Activated T-helper 17 cell treated with anti-CD3 and anti-CD28 coated beads, Interleukin-2, amount 50 U/mL, for 72 hours (primary cell): ENCODE results near the gene MBP. TPM values are rescaled to one million over a fixed set of nuclear protein-coding genes. Genes with fewer than 3 reads are reported as not detected.
"Not testable (repeated sequence)": the region's sequence is repeated elsewhere in the genome, so short reads cannot be mapped to it uniquely, and the experiment has no call there.

Experiments
- ATAC-seq: fragments of 150-1000 bp; cut with Tn5 transposase; replicated peaks from 2 replicates; pipeline ENCODE4 v1.10.0; 2021; ENCODE audit warnings: mild to moderate bottlenecking, moderate library complexity
- H3K27ac Mint-ChIP-seq: one replicate; pipeline ENCODE4 v1.8.0; 2022; ENCODE audit warnings: mixed read lengths
- H3K27me3 Mint-ChIP-seq: one replicate; pipeline ENCODE4 v1.8.0; 2022; ENCODE audit warnings: mixed read lengths
- H3K36me3 Mint-ChIP-seq: one replicate; pipeline ENCODE4 v1.8.0; 2022; ENCODE audit warnings: low read depth, mild to moderate bottlenecking, mixed read lengths
- H3K4me1 Mint-ChIP-seq: one replicate; pipeline ENCODE4 v1.8.0; 2022; ENCODE audit warnings: mixed read lengths
- H3K4me3 Mint-ChIP-seq: one replicate; pipeline ENCODE4 v1.8.0; 2022; ENCODE audit warnings: mild to moderate bottlenecking, mixed read lengths
- H3K9me3 Mint-ChIP-seq: one replicate; pipeline ENCODE4 v1.8.0; 2022; ENCODE audit warnings: mixed read lengths
- total RNA-seq, 2 donors: library from RNA; stranded (reverse); gene quantifications; one replicate each; pipeline ENCODE4 v1.2.3, GENCODE V29; 2022

Gene MBP
- total RNA-seq, 2 donors from 2014 or later = 55.7 to 66.5 TPM

DNA sequence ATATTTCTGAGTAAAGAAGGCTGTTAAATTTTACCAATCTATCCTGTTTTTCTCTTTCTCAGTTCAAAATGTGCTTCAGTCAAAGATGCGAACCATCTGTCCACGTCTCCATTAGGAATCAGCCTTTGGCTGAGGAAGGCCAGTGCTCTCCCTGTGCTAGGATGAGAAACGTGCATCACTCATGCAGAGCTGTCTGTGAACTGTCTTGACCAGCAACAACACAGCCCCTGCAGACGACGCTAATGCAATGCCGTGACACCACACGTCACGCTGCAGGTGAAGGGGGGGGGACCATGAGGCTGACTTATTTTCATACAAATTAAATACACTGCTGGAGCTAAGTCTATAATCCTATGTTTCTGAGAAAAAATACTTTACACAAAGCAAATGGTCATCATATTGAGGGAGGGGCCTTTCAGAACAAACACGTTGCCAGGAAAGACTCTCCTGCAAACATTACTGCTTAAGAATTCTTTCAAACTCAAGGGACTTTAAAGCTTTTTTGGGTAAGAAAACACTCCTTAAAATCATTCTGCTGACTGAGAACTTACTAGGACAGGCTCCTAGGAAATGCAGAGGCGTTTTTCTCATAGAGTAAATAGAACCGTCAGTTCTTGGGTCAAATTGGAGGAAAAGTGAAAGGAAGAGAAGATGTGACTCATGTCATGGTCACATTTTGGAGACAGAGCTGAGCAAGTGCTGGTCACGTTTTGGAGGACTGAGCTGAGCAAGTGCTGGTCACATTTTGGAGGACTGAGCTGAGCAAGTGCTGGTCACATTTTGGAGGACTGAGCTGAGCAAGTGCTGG, 97.0 kb downstream of the MBP start:
- ATAC-seq = peak; percentile 66
- Mint-ChIP-seq H3K4me1 (peaks cover 34% of the 10 kb centered on the region), H3K4me3 (peak overlapping the region; percentile 15), H3K27me3 (no peaks in the 10 kb centered on the region), H3K27ac (peak overlapping the region; percentile 42), H3K36me3 (peaks cover 40% of the 10 kb centered on the region), H3K9me3 (no peaks in the 10 kb centered on the region)

DNA sequence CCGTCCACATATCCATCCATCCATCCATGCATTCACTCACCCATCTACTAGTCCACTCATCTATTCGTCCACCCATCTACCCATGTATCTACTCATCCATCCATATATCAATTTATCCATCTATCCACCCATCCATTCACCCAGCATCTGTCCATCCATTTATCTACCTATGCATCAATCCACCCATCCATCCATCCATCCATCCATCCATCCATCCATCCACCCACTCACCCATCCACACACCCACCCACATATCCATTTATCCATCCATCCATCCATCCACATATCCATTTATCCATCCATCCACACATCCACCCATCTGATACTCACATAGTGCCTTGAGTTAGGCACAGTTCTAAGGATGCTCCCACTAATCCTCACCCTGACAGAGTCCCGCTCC, 99.0 kb downstream of the MBP start:
- no peak for ATAC-seq
- Mint-ChIP-seq H3K27ac (no peak overlapping the region), H3K4me1 (peaks cover 27% of the 10 kb centered on the region), H3K27me3 (no peaks in the 10 kb centered on the region), H3K4me3 (no peak overlapping the region), H3K9me3 (no peaks in the 10 kb centered on the region), H3K36me3 (peaks cover 42% of the 10 kb centered on the region)

DNA sequence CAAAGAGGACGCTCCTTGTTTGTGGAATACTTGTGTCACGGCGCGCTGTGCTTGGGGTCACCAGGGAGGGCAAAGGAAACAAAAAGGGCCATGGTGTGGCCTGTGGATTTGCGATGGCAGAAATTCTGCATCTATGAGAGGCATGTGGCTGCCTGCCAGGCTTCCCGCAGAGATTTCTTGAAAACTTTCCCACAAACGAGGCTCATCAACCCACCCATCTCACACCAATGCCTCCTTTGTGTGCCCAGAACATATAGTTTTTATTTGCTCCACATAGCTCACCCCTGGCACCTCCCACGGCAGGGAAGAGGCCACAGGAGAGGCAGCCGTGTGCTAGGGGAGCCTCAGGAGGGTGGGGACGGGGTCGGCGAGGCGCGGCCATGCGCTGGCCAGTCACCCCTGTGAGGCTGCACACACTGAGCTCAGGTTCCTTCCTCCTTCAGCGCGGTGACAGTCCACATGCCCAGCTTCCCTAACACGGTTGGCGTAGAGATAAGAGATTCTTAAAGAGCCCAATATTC, 100.3 kb downstream of the MBP start:
- H3K27ac Mint-ChIP-seq = no peak overlapping the region
- H3K27me3 Mint-ChIP-seq = no peaks in the 10 kb centered on the region
- ATAC-seq = no peak
- H3K36me3 Mint-ChIP-seq = peaks cover 34% of the 10 kb centered on the region
- H3K4me3 Mint-ChIP-seq = no peak overlapping the region
- no peaks in the 10 kb centered on the region for H3K9me3 Mint-ChIP-seq
- peaks cover 27% of the 10 kb centered on the region for H3K4me1 Mint-ChIP-seq

DNA sequence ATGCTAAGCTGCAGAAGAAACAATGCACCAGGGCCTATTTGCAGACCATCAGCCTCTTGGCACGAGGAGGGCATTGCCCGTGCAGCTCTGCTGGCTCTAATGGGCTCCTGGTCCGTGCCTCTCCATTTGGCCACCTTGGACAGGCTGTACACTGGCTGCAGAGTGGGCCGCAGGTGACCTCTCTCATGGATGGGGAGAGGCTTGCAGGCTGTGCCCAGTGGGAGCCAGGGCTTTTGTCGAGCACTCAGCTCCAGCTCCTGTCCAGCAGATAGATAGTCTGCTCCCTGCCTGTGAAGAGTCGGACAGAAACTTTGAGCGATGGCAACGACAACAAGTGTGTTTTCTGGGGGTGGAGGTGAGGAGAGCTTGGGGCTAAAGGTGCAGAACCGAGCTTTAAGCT, 100.9 kb downstream of the MBP start:
- Mint-ChIP-seq H3K4me1 (peaks cover 27% of the 10 kb centered on the region), H3K36me3 (peaks cover 31% of the 10 kb centered on the region), H3K4me3 (no peak overlapping the region), H3K27me3 (no peaks in the 10 kb centered on the region), H3K9me3 (no peaks in the 10 kb centered on the region), H3K27ac (peak overlapping the region; percentile 6)
- ATAC-seq = no peak

DNA sequence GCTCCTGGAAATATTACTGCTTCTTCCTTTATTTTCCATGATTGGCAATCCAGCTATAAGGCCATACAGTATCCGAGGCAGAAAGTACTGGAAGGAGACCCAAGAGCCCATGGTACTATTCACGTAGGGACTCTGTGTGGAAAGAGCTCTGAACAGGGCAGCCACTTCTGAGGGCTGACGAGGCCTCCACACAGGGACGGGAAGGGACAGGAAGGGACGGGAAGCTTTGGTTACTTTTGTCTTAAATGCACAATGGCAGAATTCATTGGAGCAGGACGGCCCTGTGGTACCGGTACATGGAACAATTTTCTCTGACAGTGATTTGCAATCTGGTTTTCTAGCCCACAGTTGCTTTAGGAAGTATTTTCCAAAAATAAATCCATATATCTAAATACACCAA, 102.4 kb downstream of the MBP start:
- Mint-ChIP-seq H3K27ac (peak overlapping the region; percentile 46), H3K9me3 (no peaks in the 10 kb centered on the region), H3K4me1 (peaks cover 20% of the 10 kb centered on the region), H3K27me3 (no peaks in the 10 kb centered on the region), H3K4me3 (no peak overlapping the region), H3K36me3 (peaks cover 35% of the 10 kb centered on the region)
- no peak for ATAC-seq

DNA sequence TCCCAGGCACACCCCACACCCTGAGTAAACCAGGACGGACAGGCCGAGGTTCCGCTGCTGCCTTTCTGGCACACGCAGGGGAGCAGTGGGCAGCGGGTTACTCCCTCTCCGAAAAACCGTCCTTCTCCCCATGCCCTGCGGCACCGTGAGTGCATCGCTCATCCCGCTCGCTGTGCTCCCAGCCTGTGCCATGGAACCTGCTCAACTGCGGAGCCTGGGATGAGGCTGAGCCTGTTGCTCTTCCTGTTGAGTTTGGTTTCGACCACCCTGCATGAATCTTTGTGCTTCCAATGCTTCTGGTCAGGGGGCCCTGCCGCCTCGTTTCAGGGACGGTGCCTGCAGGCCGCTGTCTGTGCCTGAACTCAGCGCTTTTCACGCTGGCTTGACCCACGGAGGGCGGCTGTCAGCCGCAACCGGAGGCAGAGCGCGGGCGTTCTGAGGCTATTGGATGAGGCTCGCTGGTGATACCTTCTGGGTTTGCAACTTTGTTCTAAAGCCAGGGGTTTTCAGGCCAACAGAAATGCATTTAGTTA, 106.7 kb downstream of the MBP start:
- Mint-ChIP-seq H3K4me3 (no peak overlapping the region), H3K9me3 (no peaks in the 10 kb centered on the region), H3K27ac (no peak overlapping the region), H3K36me3 (peaks cover 59% of the 10 kb centered on the region), H3K4me1 (peaks cover 16% of the 10 kb centered on the region), H3K27me3 (no peaks in the 10 kb centered on the region)
- ATAC-seq = no peak

DNA sequence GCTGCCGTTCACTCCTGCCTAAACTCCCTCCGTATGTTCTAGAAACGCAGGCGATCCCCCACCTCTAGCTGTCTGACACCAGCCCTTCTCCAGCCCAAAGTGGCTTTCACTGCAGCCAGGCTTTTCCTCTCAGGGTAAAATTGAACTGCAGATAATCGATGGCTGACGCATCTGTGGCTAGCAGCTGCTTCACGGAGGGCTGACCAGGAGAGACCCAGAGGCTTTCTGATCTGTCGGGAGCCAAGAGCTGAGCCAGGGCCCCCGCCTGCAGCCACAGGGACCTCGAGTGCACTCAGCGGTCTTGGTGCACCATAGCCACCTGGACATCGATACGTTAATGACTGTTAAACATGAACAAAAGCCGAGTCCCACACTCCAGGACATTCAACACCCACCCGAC, 107.5 kb downstream of the MBP start:
- H3K4me1 Mint-ChIP-seq = peaks cover 15% of the 10 kb centered on the region
- H3K27ac Mint-ChIP-seq = no peak overlapping the region
- ATAC-seq = no peak
- H3K27me3 Mint-ChIP-seq = no peaks in the 10 kb centered on the region
- no peak overlapping the region for H3K4me3 Mint-ChIP-seq
- H3K36me3 Mint-ChIP-seq = peaks cover 55% of the 10 kb centered on the region
- no peaks in the 10 kb centered on the region for H3K9me3 Mint-ChIP-seq

DNA sequence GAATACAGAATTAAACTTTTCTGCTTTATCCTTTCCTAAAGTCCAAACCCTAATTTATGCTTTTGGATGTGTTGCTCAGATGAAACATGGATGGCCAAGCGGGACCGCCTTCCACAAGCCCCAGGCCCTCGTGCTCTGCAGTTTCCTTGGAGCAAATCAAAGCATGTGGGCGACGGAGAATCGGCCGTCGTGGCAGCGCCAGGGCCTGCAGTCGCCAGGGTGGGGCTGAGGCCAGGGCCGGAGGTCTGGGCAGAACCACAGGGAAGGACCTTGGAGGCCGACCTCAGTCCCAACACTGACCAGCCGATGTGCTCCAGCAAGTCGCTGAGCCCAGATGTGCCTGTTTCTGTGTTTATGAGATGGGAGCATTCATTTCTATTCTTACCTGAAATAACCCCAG, 108.1 kb downstream of the MBP start:
- Mint-ChIP-seq H3K9me3 (no peaks in the 10 kb centered on the region), H3K36me3 (peaks cover 53% of the 10 kb centered on the region), H3K4me3 (no peak overlapping the region), H3K27ac (no peak overlapping the region), H3K27me3 (no peaks in the 10 kb centered on the region), H3K4me1 (peaks cover 12% of the 10 kb centered on the region)
- no peak for ATAC-seq

DNA sequence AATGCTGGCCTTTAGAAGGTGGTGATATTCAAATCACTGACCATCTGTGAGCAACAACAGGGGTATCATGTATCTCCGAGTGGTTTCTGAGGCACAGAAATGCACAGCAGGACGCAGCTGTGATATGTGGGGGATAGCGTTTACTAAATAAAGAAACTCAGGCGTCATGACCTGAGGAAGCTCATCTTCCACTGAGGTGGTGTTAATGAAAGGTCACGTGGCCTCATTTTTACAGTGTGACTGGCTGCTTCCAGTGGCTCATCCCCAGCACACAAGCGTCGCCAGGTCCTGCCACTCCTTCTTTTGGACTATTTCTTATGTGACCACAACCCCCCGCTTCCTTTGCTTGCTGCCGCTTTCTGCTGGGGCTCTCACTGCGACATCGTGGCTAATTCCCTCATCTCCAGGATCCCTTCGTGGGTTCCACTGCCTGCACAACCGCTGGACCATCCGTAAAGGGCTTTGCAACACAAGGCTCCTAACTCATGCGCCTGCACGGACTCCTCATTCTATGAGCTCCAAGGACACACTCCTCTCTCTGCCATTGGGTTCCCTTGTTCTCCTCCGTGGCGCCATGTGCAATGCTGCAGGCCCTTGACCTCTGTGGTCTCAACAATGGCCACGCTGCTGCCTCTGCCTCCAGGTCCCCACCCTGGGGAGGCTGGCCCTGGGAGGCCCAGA, 109.3 kb downstream of the MBP start:
- no peak overlapping the region for H3K4me3 Mint-ChIP-seq
- ATAC-seq = no peak
- H3K36me3 Mint-ChIP-seq = peaks cover 65% of the 10 kb centered on the region
- H3K27ac Mint-ChIP-seq = peak overlapping the region; percentile 59
- no peaks in the 10 kb centered on the region for H3K27me3 Mint-ChIP-seq
- H3K9me3 Mint-ChIP-seq = no peaks in the 10 kb centered on the region
- peaks cover 25% of the 10 kb centered on the region for H3K4me1 Mint-ChIP-seq

DNA sequence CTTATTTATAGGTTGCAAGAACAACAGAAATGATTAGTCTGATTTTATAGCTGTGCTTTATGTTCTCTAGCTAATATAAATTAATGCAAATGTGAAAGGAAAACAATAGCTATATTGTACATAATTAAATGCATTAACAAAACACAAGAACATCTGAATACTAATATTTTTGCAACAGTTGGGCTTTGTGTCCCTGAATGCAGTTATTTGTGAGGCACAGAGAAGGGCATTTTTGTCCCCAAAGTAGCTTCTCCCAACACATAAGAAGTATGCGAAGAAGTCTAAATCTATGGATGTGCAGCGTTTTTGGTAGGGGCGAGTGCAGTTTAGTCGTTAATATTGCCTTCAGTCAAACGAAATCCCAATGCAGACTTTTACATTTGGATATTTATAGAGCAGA, 110.0 kb downstream of the MBP start:
- Mint-ChIP-seq H3K27me3 (no peaks in the 10 kb centered on the region), H3K4me3 (no peak overlapping the region), H3K36me3 (peaks cover 72% of the 10 kb centered on the region), H3K27ac (no peak overlapping the region), H3K9me3 (no peaks in the 10 kb centered on the region), H3K4me1 (peaks cover 30% of the 10 kb centered on the region)
- ATAC-seq = no peak

DNA sequence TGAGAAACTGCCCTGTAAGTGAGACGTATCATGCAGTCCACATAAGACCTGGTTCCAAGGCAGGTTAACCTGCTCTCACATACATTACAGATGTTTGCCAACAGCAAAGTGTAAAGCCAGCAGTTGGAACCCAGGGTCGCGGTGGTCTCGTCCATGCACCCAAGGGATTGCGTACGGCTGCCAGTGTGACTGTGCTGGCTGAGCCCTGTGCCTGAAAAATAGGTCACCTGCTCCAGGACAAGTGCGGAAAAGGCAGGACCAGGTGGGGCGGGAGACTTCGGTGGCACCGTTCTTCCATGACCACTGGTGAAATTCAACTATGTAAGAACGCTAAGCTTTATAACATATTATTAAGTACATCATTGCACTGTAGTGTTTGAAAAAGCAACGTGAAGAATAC, 110.5 kb downstream of the MBP start:
- Mint-ChIP-seq H3K4me1 (peaks cover 30% of the 10 kb centered on the region), H3K9me3 (no peaks in the 10 kb centered on the region), H3K27ac (no peak overlapping the region), H3K36me3 (peaks cover 76% of the 10 kb centered on the region), H3K4me3 (no peak overlapping the region), H3K27me3 (no peaks in the 10 kb centered on the region)
- no peak for ATAC-seq

DNA sequence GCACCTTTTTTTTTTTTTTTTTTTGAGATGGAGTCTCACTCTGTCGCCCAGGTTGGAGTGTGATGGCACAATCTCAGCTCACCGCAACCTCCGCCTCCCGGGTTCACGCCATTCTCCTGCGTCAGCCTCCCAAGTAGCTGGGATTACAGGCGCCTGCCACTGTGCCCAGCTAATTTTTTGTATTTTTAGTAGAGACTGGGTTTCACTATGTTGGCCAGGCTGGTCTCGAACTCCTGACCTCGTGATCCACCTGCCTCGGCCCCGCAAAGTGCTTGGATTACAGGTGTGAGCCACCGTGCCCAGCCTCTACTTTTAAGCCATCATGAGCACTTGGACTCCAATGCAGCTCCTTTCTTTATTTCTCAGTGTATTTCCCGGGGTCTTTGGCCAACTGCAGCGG, 111.1 kb downstream of the MBP start:
- not testable (repeated sequence) for ATAC-seq, H3K9me3 Mint-ChIP-seq, H3K27me3 Mint-ChIP-seq, H3K4me3 Mint-ChIP-seq, H3K27ac Mint-ChIP-seq
- Mint-ChIP-seq H3K36me3 (peaks cover 83% of the 10 kb centered on the region), H3K4me1 (peaks cover 30% of the 10 kb centered on the region)

DNA sequence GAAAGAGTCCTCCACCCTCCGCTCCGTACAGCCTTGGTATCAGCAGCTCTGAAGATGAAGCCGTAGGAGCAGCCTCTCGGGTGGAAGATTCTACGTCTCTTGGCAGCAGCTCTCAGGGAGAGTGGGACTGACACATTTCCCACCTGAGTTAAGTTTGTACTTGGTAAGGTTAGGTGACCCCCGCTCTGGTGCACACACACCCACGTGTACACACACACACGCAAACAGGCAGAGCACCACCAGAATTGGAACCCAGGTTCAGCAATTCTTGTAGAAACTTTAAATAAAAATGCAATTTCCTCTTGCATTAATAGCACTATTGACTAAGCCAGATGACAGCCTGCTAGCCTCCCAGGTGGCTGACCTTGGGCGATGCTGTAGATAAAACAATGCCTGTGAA, 111.5 kb downstream of the MBP start:
- Mint-ChIP-seq H3K4me1 (peaks cover 33% of the 10 kb centered on the region), H3K36me3 (peaks cover 83% of the 10 kb centered on the region), H3K9me3 (no peaks in the 10 kb centered on the region), H3K4me3 (no peak overlapping the region), H3K27ac (no peak overlapping the region), H3K27me3 (no peaks in the 10 kb centered on the region)
- ATAC-seq = no peak

DNA sequence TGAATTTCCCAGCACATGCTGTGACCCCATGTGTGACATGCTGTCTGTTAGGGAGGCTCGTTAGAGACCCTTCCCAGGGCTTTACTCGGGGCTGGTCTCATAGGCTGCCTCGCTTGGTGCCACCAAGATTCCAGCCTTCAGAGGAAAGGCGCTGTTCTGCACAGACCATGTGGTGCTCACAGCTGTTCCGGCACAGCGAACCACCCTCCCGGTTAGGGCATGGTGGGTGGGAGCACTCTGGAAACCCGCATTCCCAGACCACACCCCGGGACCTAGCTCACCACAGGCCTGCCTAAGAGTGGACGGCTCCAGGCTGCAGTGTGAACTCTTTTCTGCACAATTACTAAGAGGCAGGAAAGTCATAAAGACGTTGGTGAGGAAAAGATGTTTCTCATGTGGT, 112.0 kb downstream of the MBP start:
- no peak overlapping the region for H3K4me3 Mint-ChIP-seq
- ATAC-seq = no peak
- no peak overlapping the region for H3K27ac Mint-ChIP-seq
- no peaks in the 10 kb centered on the region for H3K27me3 Mint-ChIP-seq
- H3K9me3 Mint-ChIP-seq = no peaks in the 10 kb centered on the region
- peaks cover 83% of the 10 kb centered on the region for H3K36me3 Mint-ChIP-seq
- H3K4me1 Mint-ChIP-seq = peaks cover 34% of the 10 kb centered on the region

DNA sequence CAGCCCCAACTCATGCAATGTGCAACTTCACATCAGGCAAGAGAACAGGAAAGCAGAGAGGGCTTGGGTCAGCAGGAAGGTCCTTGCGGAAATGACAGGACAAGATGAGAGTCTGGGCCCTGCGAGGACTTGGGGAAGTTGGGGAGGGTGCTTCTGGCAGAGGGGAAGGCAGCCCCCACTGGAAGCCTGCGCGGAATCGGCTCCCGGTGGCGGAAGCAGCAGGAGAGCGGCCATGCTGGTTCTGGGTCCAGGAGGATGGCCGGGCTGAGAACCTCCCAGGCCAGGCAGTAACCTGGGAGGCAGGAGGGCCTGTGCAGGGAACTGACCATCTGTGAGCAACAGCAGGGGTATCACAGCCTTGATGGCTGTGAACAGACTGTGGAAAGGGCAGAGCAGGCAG, 112.9 kb downstream of the MBP start:
- H3K4me1 Mint-ChIP-seq = peaks cover 34% of the 10 kb centered on the region
- no peak for ATAC-seq
- peak overlapping the region; percentile 65 for H3K27ac Mint-ChIP-seq
- no peak overlapping the region for H3K4me3 Mint-ChIP-seq
- H3K27me3 Mint-ChIP-seq = no peaks in the 10 kb centered on the region
- H3K36me3 Mint-ChIP-seq = peaks cover 82% of the 10 kb centered on the region
- H3K9me3 Mint-ChIP-seq = no peaks in the 10 kb centered on the region
